ENCODE results near the gene MLIP.
"Not testable (repeated sequence)": the region's sequence is repeated elsewhere in the genome, so short reads cannot be mapped to it uniquely, and the experiment has no call there.

The MLIP gene

DNA sequence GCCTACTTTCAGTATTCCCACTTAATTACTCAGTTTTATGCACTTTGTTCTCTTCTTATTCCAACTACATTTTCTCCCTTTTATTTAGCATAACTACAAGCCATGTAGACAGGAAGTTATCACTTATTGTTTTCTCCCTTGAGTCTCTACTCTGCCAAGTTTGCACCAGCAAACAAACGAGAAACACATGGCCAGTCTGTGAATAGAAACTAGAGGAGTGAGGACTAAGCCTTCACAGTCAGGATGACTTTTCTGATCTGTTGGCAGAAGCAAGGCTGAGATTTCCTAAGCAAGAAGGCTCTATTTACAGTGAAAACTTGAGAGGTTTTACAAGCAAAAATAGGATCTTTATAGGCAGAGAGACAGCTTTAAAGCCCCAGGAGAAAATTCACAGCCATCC is 127.2 kb downstream of the MLIP start:
- no peak for DNase-seq

DNA sequence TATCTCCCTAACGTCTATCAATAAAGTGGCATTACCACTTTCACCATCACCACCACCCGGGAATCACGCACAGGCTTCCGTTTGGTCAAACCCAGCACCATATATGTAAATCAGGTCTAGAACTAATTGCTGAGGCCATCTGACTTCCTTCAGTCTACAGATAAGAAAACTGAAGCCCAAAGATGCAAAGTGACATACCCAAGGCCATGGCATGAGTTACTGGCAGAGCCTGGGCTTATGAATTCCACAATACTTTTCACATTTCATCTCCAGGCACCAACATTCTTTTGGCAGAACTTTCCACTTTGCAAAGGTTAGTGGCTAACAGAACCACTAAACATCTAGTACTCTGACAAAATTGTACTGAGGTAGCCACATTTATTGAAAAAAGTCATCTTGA is 132.5 kb downstream of the MLIP start:
- DNase-seq: no peak

DNA sequence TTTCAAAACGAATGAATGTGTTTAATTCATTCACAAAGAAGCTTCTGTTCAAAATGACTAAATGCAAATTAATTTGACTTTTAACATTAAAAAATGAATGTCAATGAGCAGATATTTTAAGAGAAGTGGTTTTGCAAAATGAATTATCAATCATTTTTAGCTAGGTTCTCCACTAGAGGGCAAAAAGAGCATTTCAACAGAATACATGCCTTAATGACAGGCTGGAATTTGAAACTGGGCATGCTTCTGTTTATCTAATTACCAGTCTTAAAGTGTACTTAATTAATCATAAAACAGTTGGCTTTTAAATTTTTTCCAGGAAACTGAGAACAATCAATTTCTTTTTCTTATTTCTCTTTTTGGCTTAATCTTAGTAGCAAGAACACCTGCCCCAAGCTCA is 133.2 kb downstream of the MLIP start:
- DNase-seq: peak; percentile 66

DNA sequence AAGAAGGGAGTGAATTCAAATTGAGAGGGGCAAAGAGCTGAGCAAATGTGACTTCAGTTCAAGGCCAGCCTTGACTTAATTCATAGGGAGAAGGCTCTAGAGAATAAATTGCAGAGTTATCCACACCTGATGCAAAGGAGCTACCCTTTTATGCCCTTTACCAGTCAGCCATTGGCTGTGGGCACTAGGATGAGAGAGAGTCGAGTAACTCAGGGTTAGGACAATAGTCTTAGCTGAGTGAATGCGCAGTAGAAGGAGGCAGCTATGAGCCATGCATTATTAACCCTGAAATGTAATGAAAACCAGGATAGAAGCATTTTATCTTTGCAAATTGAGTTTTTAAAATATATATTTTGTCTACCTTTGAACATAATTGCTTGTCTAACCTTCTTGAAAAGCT is 134.0 kb downstream of the MLIP start:
- no peak for DNase-seq

DNA sequence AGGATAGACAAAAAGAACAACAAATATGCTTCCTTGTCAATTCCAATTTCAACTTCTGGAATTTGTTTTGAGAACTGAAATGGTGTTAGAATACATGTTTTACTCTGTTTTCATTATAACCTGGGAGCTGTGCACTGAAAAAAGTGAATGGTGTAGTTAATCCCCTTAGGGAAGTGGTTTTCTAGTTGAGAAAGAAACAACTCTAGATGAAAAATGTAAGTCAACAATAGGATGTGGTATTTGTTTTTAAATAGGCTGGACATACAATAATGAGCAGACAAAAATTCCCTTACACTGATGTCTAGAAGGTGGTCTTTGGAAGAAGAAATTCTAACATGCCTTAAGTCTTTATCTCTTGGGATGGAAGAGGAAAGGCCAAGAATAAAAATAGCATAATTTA is 137.1 kb downstream of the MLIP start:
- no peak for DNase-seq

DNA sequence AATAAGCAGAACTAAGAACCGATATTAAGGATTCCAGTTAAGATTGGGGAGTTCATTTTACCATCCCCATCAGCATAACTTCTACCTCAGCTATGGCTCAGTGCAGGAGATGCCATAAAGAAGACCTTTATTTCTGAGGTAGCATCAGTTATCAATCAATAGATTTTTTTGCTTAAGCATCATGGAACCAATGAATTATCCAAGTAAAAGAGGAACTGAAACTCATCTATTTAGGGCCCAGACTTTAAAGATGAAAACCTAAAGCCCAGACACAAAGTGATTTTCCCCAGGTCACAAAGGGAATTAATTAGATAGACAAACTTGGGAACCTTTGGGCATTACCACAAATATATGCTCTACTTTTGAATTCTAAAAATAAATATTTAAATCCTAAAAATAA is 137.8 kb downstream of the MLIP start:
- no peak for DNase-seq

DNA sequence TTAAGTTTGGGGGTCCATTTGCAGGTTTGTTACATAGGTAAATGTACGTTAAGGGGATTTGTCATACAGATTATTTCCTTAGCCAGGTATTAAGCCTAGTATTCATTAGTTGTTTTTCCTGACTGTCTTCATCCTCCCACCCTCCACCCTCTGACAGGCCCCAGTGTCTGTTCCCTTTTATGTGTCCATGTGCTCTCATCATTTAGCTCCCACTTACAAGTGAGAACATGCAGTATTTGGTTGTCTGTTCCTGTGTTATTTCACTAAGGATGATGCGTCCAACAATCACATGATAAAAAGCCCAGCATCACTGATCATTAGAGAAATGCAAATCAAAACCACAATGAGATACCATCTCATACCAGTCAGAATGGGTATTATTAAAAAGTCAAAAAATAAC is 138.6 kb downstream of the MLIP start:
- DNase-seq: not testable (repeated sequence)

DNA sequence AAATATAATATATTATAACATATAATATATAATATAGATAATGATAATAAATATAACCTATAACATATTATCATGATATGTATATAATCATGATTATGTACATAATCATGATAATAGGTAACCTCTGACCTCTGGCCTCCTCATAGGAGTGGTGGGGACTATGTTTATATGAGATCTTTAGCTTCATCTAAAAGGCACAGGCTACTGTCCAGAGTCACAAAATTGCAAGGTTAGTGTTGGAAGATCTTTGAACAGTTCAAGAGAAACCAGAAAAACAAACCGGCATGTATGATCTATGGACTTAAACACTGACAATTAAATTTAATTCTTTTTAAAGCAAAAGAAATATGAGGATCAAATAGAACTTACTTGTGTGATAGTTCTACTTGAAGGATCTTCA is 141.3 kb downstream of the MLIP start:
- no peak for DNase-seq

DNA sequence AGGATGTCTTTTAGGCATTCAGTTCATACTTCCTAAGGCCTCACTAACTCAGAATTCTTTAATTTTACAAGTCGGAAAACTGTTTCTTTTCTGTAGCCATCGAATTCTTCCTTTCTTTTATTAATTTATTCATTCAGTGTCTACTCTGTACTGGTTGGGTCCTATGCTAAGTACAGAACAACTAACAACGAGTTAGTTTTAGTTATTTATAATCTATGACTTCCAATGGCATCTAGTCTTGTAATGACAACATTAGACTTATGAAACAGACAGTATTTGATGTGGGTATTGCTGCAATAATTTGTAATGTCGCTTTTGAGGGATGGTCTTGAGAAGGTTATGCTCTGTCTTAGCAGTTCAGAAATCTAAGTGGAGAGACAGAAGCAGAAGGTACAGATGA is 141.7 kb downstream of the MLIP start:
- DNase-seq: no peak

DNA sequence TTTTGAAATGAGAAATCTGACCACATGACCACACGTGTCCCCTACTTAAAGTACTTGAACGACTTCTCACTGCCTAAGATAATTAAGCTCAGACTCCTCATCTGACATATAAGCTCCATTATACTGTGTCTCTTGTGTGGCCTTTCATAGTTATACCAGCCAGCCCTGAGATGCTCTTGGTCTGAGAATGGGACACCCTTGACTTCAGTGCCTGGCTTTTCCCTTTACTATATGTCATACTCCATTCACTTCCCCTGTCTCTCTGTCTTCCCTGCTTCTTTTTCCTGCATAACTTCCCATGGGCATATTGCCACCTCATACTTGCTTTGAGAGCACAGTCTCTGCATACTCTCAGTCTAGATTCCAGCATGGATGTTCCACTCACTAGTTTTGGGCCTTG is 143.6 kb downstream of the MLIP start:
- DNase-seq: no peak

DNA sequence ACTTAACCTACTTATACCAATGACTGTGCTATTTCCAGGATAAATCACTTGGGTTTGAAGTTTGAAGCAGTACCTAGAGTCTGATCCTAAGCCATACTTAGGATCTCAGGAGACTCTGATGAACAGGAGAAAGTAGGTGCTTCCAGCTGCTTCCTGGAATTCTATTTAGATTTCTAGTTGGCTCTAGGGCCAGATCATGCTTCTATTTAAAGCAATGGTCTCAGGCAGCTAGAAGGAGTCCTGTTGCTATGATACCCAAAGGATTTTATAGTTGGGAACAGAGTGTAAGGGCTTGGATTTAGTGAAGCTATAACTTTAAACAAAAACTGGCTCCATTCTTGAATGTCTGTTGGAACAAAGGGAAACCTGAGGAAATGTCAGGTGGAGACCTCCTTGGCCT is 144.6 kb downstream of the MLIP start:
- DNase-seq: peak; percentile 13

DNA sequence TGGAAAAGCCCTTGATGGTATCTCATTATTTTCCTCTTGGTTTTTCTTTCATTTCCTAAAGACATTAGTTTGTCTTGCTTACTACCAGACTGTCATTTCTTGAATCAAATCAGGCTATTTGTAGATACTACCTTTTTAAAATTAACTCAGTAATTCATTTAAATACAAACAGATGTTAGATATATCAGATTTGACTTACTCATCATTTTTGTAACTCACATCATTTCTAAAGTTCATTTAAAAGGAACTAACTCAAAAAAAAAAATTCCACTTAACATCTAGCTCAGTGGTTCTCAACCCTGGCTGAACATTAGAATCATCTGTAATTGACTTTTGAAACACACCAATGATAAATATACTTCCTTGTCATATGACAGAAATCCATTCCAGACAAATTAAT is 148.8 kb downstream of the MLIP start:
- DNase-seq: no peak

DNA sequence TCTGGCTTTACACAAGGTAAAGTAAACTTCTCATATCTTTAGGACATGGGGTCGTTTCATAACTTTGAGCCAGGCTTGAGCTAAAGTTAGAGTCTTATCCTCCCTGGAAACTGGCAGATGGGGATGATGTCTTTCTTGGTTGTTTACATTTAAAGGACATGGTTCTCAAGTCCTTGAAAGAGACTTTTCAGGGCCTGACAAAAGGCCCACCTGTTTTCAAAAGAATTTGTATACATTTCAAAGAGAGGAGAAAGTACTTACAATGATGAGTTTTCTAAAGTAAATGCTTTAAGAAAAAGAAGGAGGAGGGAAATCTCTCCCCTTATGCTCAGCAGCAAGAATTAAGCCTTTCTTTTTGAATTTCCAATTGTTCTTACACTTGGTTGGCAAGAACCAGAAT is 151.3 kb downstream of the MLIP start:
- DNase-seq: no peak

DNA sequence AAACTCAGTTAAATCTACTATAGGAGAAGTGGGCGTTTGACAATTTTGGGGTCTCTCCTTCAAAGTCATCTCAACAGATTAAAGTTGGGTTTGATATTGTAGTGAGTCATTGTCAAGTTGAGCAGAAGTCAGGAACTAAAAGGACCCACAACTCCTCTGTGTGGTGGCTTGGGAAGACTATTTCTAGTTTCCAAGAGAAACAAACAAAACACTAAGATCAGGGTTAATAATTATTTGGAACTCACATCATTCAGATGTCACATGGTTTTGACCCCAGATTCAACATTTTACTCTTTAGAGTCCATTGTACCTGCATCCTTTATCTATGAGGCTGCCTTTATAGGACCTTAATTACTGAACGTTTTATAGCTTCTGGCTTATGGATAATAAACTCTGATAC is 151.7 kb downstream of the MLIP start:
- DNase-seq: no peak

DNA sequence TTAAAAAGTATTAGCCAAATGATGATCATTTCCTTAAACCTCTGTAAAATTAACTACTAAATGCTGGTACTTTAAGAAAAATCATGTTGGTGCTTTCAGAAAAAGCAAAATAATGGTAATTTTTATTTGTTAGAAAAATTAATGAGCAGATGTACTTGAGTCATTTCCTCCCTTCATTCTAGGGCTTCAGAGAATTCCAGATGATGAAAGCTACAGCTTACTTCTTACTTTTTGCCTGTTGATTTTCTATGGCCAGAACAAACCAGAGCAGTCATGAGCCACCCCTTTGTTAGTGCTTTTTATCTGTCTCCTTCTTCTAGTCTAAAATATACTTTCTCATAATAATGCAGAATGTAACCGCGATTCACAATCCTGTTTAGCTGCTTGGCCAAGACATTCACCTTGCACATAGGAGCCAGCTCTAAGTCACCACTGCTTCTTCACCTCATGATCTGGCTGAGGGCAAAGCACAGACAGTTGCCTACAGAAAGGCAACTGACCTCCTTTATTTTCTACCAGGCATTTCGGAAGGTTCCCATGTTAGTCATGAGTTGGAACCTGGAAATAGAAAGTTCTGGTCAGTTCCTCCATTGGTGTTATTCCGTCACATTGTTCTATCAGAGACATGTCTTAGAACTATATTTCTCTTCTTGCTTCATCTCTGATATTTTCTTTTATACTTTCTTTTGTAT is 153.5 kb downstream of the MLIP start:
- no peak for DNase-seq

DNA sequence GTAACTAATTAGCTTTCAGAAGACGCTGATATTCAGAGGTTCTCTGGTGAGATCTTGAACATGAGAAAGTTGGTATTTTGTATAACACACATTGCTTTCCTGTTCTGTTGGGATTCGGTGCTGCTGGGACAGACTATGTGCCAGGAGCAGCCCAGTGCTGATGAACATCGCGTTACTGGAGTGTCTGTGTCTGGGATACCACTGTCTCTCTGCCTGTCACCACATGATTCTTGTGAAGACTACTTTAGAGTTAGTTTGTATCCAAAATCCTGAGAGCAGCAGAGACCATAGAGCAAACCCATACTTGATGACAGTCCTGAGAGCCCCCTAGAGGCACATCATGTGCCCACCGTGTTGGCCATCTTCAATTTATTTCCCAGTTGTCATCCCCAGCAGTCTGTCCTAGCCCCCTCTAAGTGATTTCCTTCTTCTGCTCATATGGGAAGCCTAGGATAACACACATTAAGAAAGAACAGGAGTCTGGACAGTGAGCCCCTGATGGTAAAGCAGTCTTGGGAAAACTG is 155.2 kb downstream of the MLIP start:
- no peak for DNase-seq

DNA sequence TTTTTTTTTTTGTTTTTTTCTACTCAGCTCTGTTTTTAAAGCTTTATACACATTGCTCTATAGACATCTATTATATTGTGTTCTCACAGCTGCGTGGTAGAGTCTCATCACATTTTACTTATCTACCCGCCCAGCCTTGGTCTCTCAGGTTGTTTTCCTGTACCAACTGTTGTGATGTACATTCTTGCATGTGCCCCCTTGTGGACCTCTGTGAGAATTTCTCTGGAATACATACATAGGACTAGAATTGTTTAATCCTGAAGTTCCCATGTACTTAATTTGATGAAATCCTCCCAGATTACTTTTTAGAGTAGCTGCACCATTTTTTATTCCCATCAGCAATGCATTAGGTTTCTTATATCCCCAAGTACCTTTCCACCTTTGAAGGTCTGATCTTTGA is 156.6 kb downstream of the MLIP start:
- DNase-seq: peak; percentile 82

DNA sequence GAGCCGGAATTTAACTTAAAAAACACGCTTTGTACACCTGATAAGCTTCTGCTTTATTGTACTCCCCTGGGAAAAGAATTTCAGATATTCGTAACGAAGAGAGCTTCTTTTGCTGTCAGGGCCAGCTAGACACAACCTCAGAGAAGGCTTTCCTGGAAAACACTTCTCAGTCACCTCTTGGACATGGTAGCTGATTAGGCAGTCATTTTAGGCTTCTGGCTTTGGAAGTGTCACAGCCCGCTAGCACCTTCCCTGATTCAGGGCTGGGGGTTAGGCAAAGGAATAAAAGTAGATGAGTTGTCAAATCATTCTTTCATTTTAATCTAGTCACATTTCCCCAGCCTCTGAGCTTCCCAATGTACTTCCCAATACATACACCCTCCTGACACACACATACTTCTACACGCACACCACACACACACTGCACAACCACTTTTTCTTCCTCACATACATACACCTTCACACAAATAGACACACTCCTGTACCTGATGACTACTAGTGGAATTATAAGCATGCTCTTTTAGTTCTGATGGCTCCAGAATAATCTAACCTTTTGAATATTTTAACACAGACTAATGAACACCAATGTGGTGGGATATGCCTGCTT is 162.1 kb downstream of the MLIP start:
- no peak for DNase-seq

DNA sequence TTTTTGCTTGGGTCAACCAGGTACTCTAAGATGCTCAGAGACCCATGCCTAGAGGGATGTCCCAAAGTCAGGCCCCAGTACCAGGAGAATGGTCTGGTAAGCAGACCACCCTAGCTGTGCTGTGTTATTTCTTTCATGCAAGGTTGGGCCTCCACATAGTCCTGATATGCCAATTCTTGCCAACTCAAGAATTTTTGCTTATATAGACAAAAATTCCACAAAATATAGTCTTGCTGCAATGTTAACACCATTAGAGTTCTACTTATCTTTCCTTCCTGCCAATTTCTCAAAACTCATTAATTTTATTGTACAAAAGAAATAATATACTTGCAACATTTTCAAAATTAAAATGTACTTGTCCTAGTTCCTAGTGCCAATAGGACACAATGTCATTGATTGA is 163.1 kb downstream of the MLIP start:
- DNase-seq: no peak

DNA sequence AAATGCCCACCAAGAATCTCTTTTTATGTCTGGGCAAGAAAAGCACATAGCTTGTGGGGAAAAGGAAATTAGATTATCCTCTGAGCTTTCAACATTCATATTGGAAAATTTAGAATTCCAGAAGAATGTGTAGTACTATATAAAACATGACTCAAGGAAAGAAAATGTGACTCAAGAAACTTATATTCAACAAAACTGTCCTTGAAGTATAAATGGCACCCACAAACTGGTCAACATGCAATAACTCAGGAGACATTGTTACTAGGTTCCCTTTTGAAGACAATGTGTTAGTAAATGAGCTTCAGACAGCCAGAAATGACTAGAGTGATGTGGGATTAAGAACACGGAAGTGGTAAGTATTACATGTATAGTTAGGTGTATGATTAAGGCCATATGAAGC is 170.9 kb downstream of the MLIP start:
- no peak for DNase-seq

DNA sequence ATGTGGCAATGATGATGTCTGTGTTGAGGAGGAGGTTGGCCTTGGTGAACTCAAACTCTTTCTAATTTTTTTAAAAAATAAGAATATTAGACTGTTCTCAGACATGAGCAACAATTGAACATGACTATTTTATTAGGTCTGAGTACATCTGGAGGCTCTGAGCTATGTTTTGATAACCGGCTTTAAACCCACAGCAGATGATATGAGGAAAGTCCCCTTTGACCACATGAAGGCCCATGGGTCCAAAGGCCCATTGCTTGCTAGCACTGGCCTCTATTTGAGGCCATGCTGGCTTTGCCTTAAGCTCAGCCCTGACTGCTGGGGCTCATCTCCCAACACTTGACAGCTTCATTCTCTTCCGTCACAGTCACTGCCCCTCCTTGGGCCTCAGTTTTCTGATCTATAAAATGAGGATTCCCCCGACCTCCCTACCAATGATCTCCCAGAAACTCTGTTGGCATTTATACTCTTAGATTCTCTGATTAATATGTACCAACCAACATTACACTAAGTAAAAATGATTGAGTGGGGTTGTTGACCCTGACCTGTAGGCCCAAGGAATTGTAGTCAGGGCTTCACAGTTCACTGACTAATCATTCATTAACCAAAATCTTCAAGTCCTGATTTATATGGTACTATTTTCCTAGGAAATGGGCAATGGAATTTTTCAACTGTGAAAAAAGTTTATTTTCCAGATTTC is 173.1 kb downstream of the MLIP start:
- no peak for DNase-seq

DNA sequence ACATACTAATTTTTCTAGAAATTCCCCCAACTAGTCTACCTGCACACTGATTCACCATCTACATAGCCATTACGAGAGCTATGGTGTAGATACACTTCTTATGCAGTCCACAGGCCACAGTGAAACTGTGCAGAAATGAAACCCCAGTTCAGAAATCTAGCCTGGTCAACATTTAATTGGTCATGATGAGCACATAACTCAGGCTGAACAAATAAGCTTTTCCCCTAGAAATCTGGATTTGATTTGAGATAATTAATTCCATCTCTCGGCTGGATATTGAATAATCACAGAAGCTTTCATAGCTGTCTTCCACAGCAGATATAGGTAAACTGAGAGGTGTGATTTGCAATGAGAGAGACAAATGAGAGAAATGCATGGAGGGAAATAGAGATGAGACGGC is 174.4 kb downstream of the MLIP start:
- DNase-seq: no peak

DNA sequence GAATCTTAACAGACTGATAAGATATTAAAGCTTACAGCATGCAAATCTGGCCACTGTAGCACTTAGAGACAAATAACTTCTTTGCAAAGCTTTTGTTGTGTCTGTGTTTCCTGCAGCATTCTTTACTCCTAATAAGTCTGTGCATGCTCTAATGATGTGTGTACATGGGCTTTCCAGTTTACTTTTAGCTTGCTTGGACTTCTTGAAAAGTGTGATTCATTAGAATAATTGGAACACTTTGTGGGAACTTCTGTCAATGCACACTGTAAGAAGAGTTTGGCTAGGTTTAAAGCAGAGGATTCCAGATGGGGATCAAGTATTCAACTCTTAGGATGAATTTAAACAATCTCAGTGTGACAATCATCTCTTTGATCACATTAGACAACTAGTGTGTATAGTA is 174.9 kb downstream of the MLIP start:
- no peak for DNase-seq

DNA sequence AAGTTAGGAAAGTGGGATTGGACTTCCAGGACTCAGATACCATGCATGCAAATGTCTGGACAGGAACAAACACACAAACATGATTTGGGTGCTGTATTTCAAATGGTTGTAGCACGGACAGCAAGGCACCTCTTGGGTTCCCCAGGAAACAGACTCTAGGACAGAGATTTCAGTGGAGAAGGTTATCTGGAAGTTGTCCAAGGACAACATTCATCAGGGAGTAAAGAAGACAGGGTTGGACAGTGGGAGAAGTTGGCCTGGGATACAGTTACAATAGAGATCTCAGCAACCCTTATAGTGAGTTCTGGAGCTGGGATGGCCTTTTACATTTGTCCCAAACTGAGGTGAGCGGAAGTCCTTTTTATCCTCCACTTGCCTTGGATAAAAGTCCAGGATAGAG is 177.2 kb downstream of the MLIP start:
- DNase-seq: no peak

Data from DMS53 (cell line).